SU-DHL-6 (cell line): ENCODE results near the gene ERICH2.

Experiments
- H2AFZ ChIP-seq: fragments of 200-600 bp; sonication (generic); 2 replicates; pipeline ENCODE4 v1.6.1; 2014; ENCODE audit warnings: low read depth, mild to moderate bottlenecking, moderate library complexity, mixed read lengths, antibody characterized with exemption, low read length; ENCODE audit not compliant: severe bottlenecking
- H3F3A ChIP-seq: fragments of 200-600 bp; shearing (Covaris generic); 2 replicates; pipeline ENCODE4 v1.6.0; 2016; ENCODE audit warnings: antibody characterized with exemption, mild to moderate bottlenecking; ENCODE audit not compliant: insufficient read depth
- H3K27ac ChIP-seq: fragments of 200-600 bp; sonication (generic); 2 replicates; pipeline ENCODE4 v1.5.1; 2016; ENCODE audit warnings: low read depth, mild to moderate bottlenecking, low read length, moderate library complexity, mixed read lengths
- H3K27me3 ChIP-seq: fragments of 200-600 bp; sonication (generic), shearing (Covaris generic); 2 replicates; pipeline ENCODE4 v1.6.0; 2014; ENCODE audit warnings: mild to moderate bottlenecking, low read length
- H3K36me3 ChIP-seq: fragments of 200-600 bp; sonication (generic); 2 replicates; pipeline ENCODE4 v1.6.1; 2014; ENCODE audit warnings: mild to moderate bottlenecking, low read length, mixed read lengths
- H3K4me2 ChIP-seq: fragments of 300-600, 200-600 bp; shearing (Covaris generic), sonication (generic); 2 replicates; pipeline ENCODE4 v1.6.0; 2014; ENCODE audit warnings: low read length, low read depth, mild to moderate bottlenecking; ENCODE audit not compliant: poor library complexity, severe bottlenecking
- H3K4me3 ChIP-seq: fragments of 200-600 bp; sonication (generic); 2 replicates; pipeline ENCODE4 v1.5.1; 2014; ENCODE audit warnings: antibody characterized with exemption, low read length, mild to moderate bottlenecking, mixed read lengths; ENCODE audit not compliant: insufficient read depth, poor library complexity, severe bottlenecking
- H3K79me2 ChIP-seq: fragments of 200-600 bp; sonication (generic); 2 replicates; pipeline ENCODE4 v1.6.1; 2014; ENCODE audit warnings: mild to moderate bottlenecking, low read length, moderate library complexity; ENCODE audit not compliant: insufficient read depth
- H3K9ac ChIP-seq: fragments of 200-600 bp; sonication (generic); 2 replicates; pipeline ENCODE4 v1.7.0; 2014; ENCODE audit warnings: mild to moderate bottlenecking, low read length
- H3K9me2 ChIP-seq: fragments of 200-600 bp; sonication (generic); replicated peaks from 2 replicates; pipeline ENCODE4 v1.6.1; 2014; ENCODE audit warnings: low read length; ENCODE audit not compliant: insufficient read depth
- H3K9me3 ChIP-seq: fragments of 200-600 bp; sonication (generic); 2 replicates; pipeline ENCODE4 v1.6.1; 2014; ENCODE audit warnings: low read length, mixed read lengths; ENCODE audit not compliant: insufficient read depth
- H4K20me1 ChIP-seq: fragments of 200-600 bp; sonication (generic); 2 replicates; pipeline ENCODE4 v1.6.1; 2014; ENCODE audit warnings: low read depth, mild to moderate bottlenecking, antibody characterized with exemption, low read length, moderate library complexity, mixed read lengths
- EZH2phosphoT487 ChIP-seq: fragments of 200-600 bp; sonication (generic), shearing (Covaris generic); conservative IDR thresholded peaks from 2 replicates; pipeline ENCODE4 v1.6.1; 2018; ENCODE audit warnings: mild to moderate bottlenecking, antibody characterized with exemption, low read length, moderate library complexity, mixed read lengths
- TF ChIP-seq, protein P1 (sequence below): fragments of 200-600 bp; sonication (generic); IDR thresholded peaks from one replicate; pipeline ENCODE4 v1.5.1; 2017; ENCODE audit warnings: antibody characterized with exemption, mild to moderate bottlenecking, low read length, moderate library complexity; ENCODE audit not compliant: insufficient read depth, poor library complexity, severe bottlenecking

The ERICH2 gene

DNA sequence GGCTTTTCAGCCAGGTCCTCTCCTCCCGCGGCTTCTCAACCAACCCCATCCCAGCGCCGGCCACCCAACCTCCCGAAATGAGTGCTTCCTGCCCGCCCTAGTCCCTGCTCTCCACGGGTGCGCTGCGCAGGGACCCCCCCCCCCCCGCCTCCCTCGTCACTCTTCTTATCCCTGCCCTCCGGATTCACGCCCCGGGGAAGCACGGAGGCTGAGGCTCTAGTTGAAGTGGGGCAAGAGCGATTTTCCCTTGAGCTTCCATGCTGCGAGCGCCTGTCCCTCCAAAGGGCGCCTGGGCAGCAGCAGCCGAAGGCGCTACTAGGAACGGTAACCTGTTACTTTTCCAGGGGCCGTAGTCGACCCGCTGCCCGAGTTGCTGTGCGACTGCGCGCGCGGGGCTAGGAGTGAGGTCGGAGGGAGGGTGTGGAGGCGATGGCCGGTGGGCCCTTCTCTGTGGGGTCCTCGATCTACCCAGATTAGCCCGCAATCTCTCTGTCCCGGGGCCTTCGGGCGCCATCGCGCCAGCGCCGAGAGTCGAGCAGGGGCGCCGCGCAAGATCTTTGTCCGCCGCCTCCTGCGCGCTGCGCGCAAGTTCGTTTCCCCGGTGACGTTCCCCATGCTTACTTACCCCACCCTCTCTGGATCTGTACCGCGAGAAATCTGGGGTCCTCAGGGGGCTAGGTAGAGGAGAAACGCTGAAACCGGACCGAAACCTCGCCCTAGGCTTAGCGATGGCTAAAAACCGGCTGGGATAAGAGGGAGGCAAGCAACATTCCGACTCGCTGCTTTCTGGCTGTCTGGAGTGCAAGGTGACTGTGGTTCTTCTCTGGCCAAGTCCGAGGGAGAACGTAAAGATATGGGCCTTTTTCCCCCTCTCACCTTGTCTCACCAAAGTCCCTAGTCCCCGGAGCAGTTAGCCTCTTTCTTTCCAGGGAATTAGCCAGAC lies 47.2 kb downstream of the ERICH2 start:
- H3K9me2 ChIP-seq: no peaks in the 10 kb centered on the region
- H2AFZ ChIP-seq: no peak overlapping the region
- H3K36me3 ChIP-seq: no peaks in the 10 kb centered on the region
- no peak overlapping the region for H3K9ac ChIP-seq
- no peaks in the 10 kb centered on the region for H4K20me1 ChIP-seq
- H3K27me3 ChIP-seq: no peaks in the 10 kb centered on the region
- no peaks in the 10 kb centered on the region for H3K79me2 ChIP-seq
- H3F3A ChIP-seq: no peaks in the 10 kb centered on the region
- H3K9me3 ChIP-seq: no peaks in the 10 kb centered on the region
- TF ChIP-seq, protein P1, sequence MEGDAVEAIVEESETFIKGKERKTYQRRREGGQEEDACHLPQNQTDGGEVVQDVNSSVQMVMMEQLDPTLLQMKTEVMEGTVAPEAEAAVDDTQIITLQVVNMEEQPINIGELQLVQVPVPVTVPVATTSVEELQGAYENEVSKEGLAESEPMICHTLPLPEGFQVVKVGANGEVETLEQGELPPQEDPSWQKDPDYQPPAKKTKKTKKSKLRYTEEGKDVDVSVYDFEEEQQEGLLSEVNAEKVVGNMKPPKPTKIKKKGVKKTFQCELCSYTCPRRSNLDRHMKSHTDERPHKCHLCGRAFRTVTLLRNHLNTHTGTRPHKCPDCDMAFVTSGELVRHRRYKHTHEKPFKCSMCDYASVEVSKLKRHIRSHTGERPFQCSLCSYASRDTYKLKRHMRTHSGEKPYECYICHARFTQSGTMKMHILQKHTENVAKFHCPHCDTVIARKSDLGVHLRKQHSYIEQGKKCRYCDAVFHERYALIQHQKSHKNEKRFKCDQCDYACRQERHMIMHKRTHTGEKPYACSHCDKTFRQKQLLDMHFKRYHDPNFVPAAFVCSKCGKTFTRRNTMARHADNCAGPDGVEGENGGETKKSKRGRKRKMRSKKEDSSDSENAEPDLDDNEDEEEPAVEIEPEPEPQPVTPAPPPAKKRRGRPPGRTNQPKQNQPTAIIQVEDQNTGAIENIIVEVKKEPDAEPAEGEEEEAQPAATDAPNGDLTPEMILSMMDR: no peak
- TF ChIP-seq EZH2phosphoT487: no peak
- H3K27ac ChIP-seq: no peak overlapping the region
- H3K4me3 ChIP-seq: no peak overlapping the region
- H3K4me2 ChIP-seq: no peak overlapping the region

DNA sequence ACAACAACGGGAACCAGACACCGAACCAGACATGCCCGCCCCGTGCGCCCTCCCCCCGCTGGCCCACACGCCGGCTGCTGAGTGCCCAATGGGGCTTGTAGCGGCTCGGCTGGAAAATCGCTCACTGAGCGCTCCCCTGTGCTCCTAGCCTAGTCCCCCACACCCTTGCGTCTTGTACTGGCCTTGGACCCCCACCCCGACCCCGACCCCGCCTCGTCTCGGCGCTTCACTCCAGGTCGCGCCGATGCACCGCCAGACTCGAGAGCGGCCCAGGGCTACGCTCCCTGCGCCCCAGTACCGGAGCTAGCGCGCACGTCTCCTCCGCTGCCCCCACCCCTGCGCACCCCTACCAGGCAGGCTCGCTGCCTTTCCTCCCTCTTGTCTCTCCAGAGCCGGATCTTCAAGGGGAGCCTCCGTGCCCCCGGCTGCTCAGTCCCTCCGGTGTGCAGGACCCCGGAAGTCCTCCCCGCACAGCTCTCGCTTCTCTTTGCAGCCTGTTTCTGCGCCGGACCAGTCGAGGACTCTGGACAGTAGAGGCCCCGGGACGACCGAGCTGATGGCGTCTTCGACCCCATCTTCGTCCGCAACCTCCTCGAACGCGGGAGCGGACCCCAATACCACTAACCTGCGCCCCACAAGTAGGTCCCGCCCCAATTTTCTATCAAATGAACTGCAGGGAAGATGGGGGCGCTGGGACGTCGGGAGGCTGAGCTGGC lies 48.0 kb downstream of the ERICH2 start:
- Histone ChIP-seq H3K4me2 (no peak overlapping the region), H4K20me1 (no peaks in the 10 kb centered on the region), H3K36me3 (no peaks in the 10 kb centered on the region), H3K9ac (no peak overlapping the region), H3K27me3 (no peaks in the 10 kb centered on the region), H3K9me2 (no peaks in the 10 kb centered on the region), H3F3A (no peaks in the 10 kb centered on the region), H3K4me3 (no peak overlapping the region), H3K27ac (no peak overlapping the region), H2AFZ (no peak overlapping the region), H3K9me3 (no peaks in the 10 kb centered on the region), H3K79me2 (no peaks in the 10 kb centered on the region)
- no peak for TF ChIP-seq EZH2phosphoT487
- TF ChIP-seq, protein P1: no peak

GRCh38 chr2:170818752-170819470 lies 48.7 kb downstream of the ERICH2 start:
- no peaks in the 10 kb centered on the region for H3K36me3 ChIP-seq
- TF ChIP-seq, protein P1: no peak
- TF ChIP-seq EZH2phosphoT487: no peak
- no peaks in the 10 kb centered on the region for H4K20me1 ChIP-seq
- H2AFZ ChIP-seq: no peak overlapping the region
- H3K79me2 ChIP-seq: no peaks in the 10 kb centered on the region
- no peak overlapping the region for H3K4me3 ChIP-seq
- H3K9ac ChIP-seq: no peak overlapping the region
- H3F3A ChIP-seq: no peaks in the 10 kb centered on the region
- H3K9me3 ChIP-seq: no peaks in the 10 kb centered on the region
- H3K27me3 ChIP-seq: no peaks in the 10 kb centered on the region
- no peak overlapping the region for H3K27ac ChIP-seq
- H3K9me2 ChIP-seq: no peaks in the 10 kb centered on the region
- H3K4me2 ChIP-seq: no peak overlapping the region
